Heart left ventricle (tissue), 13 donors: ENCODE results near the gene RACGAP1.

Experiments
- CTCF ChIP-seq, 12 donors: fragments of 200-600 bp; sonication (generic) in 4 of 12; IDR thresholded peaks; one replicate each; pipeline versions ENCODE4 v1.5.0 to v1.8.0; 2018 to 2022; ENCODE audit warnings: antibody characterized with exemption in 12 of 12, mild to moderate bottlenecking in 5 of 12
- POLR2A ChIP-seq, 2 donors: fragments of 450-650 bp; IDR thresholded peaks; one replicate each; pipeline ENCODE4 v1.6.1; 2017; ENCODE audit warnings: antibody characterized with exemption in 2 of 2, mild to moderate bottlenecking in 2 of 2, moderate library complexity in 2 of 2
- donor health status: ischemic (EF 13 %, LVEDD 7.1; RV severe dilation, severe dysfunction).
- donor health status: DM: no; HTN: yes; CAD: no.
- donor health status: DM: no; HTN: no; CAD: no.
- donor health status: ischemic (EF 25% LVEDD 6.9; RV normal size, moderate dysfunction).
- donor health status: ischemic (EF 25% LVEDD 5.7; RV mildly dilated, moderate dysfunction).
- donor health status: ischemic (EF 35%, LVEDD 5.7; RV mildly dilated, moderate dysfunction).
- donor health status: nonischemic (EF 11% LVEDD 7.7; RV severe dilation, severe dysfunction).
- donor health status: DM: yes; HTN: yes; CAD: no.
- donor health status: PGD.
- donor health status: ischemic (EF 29% LVEDD 5.4; RV normal size, mild dysfunction).
- donor health status: nonischemic (EF 23%, LVEDD 6.1; RV moderate dilation, normal function).

- TF ChIP-seq CTCF (IDR thresholded peaks at IDR 0.05) (no peak), POLR2A (IDR thresholded peaks at IDR 0.05) (no peak)
Observed at GRCh38 chr12:49956663-49957569, 68.4 kb downstream of the RACGAP1 start.
